Measurements from ENCODE around the gene LGALSL.
A peak's percentile ranks its signal among the peaks of the same experiment; 100 is the strongest.

The LGALSL gene

DNA sequence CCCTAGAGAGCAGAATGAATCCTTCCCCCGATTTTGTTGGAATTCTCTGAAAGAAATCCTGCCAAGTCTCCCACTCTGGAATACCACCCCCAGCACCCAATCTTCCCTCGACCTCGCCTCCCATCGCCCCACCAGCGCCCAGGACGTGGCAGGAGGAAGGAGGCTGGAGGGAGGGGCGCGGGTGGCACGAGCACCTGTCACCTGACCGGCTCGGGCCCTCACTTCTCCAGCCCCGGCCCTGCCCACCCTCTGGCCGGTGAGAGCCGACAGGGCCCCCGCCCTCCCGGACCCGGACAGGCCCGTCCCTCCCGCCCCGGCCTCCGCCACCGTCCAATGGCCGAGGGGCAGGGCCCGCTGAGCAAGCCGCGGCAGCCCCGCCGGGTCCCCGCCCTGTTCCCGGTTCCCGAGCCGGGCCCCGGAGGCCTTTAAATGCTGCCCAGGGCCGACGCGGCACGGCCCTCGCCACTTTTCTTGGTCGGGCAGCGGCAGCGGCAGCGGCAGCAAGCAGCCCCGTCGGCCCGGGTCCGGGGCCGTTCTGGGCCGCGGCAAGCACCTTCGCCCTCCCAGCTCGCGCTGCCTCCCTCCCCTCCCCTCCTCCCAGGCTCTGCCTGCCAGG, at the start of gene LGALSL:
Gene LGALSL (plus strand): TSS at position 393 of the 616 bp plus-strand sequence. CDS start 384 bp downstream, outside the sequence.
- peak in 1 of 2 donors; percentile 4 for DNase-seq (ENCODE audit: low read depth in 2 of 2)

DNA sequence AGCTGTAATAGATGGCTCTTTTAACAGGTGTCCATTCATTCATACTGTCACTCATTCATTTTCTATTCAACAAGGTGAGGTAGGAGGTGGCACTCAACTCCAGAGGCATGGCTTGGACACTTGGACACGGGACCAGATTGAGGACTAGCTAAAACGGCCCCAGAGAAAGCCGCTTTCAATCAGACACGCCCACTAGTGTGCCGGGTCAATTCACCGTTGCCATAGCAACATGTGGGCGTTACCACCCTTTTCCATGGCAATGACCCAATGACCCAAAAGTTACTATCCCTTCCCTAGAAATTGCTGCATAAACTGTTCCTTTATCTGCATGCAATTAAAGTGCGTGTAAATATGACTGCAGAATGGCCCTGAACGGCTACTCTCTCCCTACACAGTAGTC, 49.2 kb upstream of the LGALSL start:
- DNase-seq (ENCODE audit: low read depth in 2 of 2), result no peak

DNA sequence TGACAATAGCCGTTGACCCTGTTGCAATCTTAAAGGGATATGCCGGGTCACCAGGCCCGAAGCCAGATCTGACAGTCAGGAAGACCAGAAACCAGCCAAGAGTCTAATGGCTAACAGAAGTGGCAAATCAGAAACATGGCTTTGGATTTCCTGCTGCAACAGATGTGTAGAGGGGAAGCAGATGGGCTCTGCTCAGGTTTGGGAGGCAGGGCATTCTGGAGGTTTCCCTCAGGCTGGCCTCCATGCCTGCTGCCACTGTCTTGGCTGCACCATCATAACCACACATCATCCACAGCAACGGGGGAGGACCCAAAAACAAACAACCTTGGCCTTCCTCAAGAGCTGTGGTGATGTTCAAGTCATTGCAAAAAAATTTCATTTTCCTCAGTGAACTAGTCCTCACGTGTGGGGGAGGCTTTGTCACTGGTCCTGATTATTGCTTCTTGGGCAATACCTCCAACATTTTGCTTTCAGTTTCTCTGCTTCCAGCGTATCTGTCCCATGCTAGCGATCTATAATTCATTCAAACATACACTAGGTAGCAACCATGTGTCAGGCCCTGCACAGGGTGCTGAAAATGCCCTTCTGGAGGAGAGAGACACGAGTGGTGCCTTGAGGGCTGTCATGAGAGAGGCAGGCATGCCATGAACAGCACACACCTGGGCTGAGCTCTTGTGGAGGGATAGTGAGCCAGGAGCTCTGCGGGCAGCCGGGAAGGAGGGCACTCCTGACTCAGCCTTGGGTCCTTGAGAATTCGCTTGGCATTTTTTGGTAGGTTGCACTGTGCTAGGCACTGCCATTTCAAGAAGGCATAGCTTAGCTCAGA, 48.2 kb upstream of the LGALSL start:
- no peak for DNase-seq (ENCODE audit: low read depth in 2 of 2)

DNA sequence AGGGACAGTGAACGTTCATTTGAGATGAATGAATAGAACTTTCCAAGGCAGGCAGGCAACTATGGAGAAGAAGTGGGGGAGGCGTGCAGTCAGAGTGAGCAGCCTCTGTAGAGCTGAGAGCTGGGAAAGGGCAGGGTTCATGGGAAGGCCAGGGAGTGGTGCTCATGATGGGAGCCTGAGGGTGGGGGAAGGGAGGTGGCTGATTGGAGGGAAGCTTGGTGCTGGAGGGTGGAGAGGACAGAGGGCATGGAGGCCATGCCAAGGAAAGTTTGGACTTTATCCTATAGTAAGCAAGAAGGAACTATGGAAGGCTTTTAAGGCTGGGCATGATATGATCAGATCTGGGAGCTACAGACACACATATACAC, 47.6 kb upstream of the LGALSL start:
- no peak for DNase-seq (ENCODE audit: low read depth in 2 of 2)

DNA sequence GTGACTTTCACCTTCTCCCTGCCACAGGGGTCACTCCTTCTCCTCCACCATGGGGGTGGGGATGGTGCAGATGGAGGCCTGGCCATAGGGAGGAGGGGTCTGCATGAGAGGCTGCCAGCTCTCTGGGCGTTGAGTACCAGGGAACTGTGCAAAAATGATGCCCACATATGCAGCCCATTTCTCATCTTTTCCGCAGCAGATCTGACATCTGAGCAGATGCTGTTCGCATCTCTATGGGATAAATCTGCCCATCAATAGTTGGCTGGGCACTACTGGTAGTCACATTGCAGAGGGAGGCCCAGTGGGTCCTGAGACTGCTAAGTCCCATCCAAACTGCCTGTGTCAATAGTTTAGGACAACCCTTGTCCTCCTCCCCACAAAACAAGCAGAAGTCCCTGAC, 45.9 kb upstream of the LGALSL start:
- DNase-seq (ENCODE audit: low read depth in 2 of 2), result no peak

DNA sequence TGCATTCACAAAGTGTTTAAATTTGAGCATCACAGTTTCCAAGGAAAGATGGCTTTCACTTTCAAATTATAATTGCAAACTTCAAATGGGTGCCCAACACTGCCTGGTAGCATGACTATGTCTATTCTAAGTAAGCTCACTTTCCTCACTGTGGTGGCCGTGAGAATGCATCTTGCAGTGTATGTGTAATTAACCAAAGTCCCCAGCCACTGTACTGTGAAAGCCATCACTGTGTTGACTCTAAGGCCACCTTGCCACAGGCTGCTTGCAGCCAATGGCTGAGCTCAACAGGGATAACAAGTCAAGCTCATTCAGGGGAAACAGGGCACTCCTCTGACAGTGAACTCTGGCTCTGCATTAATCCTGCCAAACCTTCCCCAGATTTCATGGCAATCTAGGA, 43.3 kb upstream of the LGALSL start:
- no peak for DNase-seq (ENCODE audit: low read depth in 2 of 2)

DNA sequence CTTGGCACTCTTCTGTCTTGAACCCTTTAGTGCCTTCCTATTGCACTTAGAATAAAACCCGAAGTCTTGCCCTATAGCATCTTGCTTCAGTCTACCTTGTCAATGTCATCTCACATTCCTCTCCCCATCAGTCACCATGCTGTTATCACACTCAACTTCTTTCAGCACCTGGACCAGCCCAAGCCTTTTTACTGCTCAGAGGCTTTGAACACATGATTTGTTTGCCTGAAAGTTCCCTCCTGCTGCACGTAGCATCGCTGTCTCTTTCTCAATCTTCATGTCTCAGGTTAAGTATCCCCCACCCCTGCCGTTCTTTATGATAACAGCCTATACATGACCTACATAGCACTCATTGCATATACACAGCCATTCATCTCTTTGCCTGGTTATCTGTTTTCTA, 41.3 kb upstream of the LGALSL start:
- DNase-seq (ENCODE audit: low read depth in 2 of 2), result no peak

DNA sequence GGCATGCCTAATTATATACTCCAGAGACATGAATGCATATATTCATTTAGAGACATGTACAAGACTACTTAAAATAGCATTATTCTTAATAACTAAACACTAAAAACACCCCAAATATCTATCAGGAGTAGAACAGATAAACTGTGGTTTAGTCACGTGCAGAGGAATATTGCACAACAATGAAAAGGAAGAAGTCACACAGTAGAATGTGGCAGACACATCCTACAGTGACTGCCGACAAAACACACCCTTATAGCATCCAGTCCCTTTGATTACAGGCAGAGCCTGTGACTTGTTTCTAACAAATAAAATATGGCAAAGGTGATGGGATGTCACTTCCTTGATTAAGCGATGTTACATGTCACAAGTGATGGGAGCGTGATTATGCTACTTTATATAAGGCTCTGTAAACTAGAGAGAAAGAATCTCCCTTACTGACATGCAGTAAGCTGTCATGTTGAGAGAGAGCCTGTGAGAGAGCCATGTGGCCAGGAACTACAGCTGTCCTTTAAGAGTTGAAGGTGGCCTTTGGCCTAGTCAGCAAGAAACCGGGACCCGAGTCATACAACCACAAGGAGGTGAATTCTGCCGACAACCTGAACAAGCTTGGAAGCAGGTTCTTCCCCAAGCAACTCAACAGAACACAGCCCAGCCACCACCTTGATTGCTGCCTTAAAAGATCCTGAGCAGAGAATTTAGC, 39.1 kb upstream of the LGALSL start:
- no peak for DNase-seq (ENCODE audit: low read depth in 2 of 2)

DNA sequence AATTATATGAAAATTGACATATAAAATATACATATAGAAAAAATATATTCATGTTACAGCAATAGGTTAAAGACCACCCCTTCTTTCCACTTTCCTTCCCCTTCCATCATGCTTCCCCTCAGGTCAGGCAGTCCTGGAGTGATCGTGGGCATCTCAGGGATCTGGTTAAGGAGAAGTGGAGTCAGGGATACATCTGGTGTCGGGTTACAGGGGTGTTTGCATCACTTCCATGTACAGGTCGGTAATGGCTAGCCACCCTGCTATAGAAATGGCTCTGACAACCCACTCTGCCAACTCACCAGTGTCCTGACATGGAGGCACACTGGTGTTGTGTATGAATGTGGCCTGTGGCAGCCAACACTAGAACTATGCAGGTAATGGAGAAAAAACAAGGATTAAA, 36.3 kb upstream of the LGALSL start:
- DNase-seq (ENCODE audit: low read depth in 2 of 2), result no peak

DNA sequence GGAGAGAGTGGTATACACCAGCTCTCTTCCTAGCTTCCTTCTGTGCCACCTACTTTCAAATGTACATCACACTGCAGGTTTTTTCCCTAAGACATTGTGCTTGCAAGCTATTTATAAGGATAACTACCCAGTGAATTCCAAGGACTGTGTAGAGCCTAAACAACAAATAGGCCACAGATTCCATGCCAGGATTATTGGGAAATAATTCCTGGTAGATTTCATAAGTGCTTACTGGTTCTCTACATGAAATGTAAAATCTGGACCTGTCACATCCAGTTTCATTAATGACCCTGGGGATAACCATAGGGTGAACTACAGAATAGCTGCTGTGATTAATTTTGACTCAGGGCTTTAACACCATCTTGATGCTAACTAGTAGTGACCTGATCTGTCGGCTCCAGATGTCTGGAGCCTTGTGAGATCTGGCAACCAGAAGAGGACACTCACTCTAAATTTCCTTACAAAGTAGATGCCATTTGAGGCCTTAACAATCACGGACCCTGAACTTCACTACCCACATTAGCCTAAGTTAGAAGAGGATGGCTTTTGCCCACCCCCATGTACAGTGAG, 34.3 kb upstream of the LGALSL start:
- DNase-seq (ENCODE audit: low read depth in 2 of 2), result no peak

DNA sequence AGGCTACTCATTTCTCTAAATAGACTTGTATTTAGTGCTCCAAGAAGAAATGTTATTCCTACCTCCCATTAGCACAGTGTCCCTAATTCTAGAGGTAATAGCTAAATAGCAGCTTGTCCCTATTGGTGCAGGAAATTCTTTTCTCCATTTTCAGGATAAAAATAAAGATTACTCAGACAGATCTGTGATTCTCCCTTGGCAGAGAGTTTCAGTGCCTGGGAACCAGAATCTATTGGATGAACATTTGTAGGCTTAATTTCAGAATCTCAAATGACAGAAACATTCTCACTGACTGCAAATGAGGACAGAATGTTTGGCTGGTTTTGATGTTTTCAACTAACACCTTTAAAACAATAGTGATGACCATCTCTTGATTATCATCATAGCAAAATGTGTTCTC, 33.3 kb upstream of the LGALSL start:
- DNase-seq (ENCODE audit: low read depth in 2 of 2), result no peak

DNA sequence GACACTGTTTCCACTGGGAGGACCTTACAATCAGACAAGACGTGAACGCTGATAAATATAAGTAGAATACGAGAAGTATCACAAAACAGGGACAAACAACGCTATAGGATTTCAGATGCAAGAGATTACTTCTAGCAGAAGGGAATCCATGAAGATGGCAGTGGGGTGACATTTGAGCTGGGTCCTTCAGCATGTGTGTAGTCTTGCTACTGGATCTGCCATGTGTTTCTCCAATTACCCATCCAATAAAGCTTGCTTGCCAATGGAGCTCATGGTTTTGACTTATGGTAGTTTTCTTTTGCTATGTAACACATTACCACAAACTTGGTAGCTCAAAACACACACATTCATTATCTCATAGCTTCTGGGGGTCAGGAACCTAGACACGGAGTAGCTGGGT, 32.8 kb upstream of the LGALSL start:
- no peak for DNase-seq (ENCODE audit: low read depth in 2 of 2)

DNA sequence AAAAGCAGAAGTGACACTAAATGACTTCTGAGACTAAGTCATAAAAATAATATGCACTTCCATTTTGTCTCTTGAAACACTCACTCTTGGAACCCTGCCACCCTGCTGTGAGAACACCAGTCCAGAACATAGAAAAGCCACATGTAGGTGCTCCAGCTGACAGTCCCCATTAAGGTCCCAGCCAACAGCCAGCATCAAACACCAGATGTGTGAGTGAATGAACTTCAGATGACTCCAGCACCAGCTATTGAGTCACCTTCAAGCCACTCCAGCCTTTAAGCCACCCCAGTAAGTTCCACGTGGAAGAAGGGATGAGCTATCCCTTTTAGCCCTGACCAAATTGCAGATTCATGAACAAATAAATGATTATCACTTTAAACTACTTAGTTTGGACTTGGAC, 31.5 kb upstream of the LGALSL start:
- no peak for DNase-seq (ENCODE audit: low read depth in 2 of 2)

DNA sequence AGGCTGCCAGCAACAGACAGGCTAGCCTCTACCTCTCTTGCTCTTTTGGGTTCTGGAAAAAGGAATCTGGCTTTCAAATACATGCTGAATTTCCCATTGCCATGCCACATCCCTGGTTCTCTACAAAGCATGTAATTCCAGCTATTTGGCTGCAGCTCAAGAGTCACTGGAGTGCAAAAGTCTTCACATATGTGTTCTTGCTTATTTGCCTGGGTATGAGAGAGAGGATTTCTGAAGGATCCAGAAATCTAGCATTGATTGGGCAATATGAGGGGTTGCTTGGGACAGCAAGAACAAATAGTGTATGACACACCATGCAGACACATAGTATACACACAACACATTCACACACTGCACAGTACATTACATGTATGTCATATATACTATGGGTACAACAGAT, 30.7 kb upstream of the LGALSL start:
- no peak for DNase-seq (ENCODE audit: low read depth in 2 of 2)

DNA sequence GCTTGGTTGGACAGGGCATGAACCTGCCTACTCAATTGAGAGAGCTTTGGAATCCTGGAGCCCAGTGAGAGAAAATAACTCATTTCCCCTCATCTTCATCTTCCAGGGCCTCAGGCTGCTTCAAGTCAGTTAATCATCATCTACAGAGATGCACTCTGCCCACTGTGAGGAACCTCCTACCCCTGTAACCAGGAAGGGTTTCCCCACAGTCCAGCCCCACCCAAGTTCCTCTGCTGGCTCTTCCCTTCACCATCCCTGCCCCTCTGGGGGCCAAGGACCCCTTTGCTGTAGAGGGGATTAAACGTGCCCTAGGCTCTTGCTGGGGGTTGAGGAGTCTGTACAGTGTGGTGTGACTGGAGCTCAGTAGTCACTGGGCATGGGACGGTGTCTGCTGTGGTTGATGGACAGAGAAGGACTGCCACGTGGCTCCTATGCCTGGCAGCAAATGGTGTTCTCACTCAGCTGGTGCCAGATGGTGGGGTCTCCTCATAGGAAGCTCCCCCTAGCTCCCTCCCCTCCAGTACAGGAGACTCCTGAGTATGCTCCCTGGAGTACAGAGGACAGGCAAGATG, 29.5 kb upstream of the LGALSL start:
- DNase-seq (ENCODE audit: low read depth in 2 of 2), result no peak

DNA sequence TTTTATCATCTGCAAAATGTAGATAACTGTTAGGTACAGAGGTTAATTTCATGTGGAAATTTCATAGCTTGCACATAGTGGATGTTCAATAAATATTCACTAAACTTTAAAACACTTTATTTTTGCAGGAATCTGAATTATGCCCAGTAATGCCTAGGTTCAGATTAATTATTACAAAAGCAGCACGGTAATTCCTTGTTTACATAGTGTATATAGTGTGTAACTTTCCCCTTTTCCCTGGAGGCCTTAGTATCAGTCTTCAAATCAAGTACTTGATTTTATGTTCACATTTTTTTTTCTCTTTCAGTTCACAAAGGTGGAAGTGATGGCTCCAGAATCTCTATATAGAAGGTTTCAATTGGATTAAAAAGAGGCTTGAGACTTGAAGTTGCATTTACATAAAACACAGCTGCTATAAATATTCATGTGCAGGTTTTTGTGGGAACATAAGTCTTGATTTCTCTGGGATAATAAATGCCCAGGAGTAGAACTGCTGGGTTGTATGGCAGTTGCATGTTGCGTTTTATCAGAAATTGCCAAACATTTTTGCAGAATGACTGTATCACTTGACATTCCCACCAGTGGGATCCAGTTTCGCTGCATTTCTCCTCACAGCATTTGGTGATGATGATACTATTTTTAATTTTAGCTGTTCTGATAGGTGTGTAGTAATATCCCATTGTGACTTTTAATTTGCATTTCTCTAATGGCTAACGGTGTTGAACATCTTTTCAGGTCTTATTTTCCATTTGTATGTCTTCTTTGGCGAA, 27.6 kb upstream of the LGALSL start:
- DNase-seq (ENCODE audit: low read depth in 2 of 2), result no peak

DNA sequence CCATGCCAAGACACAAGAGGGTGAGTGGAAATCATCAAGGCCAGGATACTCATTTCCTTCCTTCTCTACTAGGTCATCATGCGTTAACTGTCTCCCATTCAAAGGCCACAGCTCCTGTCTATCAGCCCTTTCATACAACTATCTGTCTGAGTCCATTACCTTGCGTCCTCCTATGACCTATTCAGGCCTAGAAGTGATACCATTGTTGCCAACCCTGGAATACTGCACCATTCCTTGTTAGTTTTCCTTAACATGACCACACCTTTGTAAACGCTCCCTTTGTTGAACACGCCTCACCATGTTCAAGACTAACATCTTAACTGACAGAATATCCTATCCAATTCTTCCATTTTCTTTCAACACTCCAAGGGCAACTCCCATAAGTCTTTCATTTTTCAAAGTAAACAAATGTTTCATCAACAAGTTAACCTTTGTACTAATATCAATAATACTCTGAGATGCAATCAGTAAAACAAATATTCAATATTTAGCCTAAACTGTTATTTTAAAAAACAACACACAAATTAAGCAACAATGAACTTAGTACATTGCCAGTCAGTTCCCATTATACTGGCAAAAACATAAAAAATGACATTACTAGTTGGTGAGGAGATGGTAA, 19.8 kb upstream of the LGALSL start:
- DNase-seq (ENCODE audit: low read depth in 2 of 2), result no peak

DNA sequence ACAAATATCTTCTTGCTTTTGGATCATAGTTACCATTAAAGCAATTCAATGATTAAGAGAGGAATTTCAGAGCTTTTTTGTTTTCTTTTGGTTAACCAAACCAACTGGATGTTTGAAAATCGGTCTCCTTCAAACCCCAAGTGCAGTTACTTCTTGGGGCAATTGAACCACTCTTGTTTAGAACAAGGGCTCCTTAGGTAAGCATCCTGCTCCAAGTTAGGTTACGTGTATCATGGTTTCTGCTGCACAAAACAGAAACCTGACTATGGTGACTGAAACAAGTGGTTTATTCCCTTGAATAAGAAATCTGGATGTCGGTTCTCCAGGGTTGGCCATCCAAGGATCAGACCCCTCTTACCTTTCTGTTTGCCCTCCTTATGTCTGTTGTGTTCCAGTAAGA, 16.1 kb upstream of the LGALSL start:
- DNase-seq (ENCODE audit: low read depth in 2 of 2), result no peak

DNA sequence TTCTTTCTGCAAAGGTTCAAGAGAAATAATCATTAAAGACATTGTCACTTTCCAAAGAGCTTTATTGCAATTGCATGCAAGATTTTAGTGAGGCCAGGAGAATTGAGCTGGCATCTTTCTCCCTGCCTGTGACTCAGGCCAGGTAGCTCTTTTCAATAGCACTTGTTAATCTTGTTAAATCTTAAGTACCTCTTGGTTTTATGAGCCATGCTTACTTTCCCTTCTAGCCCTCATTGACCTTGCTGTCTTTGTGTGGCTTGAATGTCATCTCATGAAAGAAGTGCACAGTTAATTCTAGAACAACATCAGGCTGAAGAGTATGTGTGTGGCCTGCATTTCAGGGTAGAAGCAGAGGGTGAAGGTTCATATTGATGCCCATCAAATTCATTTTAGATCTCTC, 14.8 kb upstream of the LGALSL start:
- DNase-seq (ENCODE audit: low read depth in 2 of 2), result no peak

DNA sequence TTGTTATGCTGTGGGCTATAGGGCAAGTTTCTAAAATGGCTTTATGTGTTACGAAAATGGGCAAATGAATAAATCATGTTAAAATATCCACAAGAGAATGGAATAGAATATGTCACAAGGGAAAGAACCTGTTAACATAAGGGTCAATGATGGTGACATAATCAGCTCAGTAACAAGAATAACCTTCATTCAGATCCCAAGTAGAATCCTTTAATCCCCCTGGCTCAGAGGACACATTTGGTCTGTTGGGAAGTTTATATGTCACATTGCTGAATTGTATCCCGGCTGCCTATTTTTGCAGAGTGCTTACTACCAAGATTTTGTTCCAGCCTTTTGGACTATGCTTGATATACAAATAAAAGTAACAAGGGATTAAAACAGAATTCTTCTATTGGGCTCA, 13.1 kb upstream of the LGALSL start:
- no peak for DNase-seq (ENCODE audit: low read depth in 2 of 2)

DNA sequence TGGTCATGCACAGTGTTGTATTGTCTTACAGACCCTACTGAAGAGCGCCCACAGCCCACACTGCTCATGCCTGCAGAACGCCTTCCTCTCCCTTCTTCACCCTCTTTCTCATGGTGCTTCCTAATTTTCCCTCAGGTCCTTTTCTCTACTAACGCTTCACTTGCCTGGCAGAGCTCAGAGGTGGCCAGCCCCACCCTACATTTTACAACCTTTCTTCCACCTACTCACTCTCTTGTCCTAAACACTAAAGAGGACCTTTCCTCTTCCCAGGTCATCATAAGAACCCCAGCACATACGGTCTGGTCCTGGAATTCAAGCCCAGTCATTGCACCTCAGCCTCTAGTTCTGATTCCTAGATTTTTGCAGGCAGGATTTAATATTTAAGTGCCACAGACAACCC, 11.7 kb upstream of the LGALSL start:
- no peak for DNase-seq (ENCODE audit: low read depth in 2 of 2)
